Measurements from ENCODE around the gene KLHL3. TPM values are rescaled to one million over a fixed set of nuclear protein-coding genes. Genes with fewer than 3 reads are reported as not detected.

Gene KLHL3
- total and polyA plus RNA-seq, 2 donors (not counting 3 experiments of a cell fraction or from before 2014, with no cell fraction given) = 8.8 to 13.6 TPM

DNA sequence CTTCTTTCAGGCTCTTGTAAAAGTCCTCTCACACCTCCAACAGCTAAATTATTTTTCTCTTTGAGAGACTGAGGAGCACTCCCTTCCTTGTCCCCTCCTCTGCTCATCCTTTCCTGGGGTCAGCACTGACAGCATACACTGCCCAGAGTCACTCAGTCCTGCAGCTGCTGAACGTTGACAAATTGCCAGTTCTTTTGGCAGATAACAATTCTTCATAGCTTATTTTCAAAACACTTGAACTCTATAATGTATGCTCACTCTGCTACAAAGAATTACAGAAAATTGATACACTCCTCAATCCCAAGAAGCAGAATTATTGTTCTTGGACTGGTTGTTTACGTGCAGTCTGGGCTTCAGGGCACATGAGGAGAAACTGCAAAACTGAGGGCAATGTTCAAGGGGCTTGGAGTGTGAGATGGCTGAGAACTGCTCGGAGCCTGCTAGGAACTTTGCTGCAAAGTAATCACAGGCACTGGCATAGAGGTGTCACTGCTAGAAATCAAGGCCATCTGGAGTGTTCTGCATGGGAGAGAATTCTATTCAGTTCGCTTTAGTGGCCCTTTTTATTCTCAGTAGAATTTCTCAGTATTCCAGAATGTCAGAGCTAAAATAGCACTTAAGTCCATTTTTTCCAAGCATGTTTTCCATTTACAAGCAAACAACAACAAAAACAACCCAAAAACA lies 140.4 kb downstream of the KLHL3 start:
- no peak overlapping the region for H3K4me3 ChIP-seq (replicated peaks in 1 of 3; ENCODE audit: insufficient read depth in 1 of 3, low read depth in 1 of 3, low read length in 3 of 3)
- dilution Hi-C loops (cut with MboI; ENCODE audit: extremely low pct_ligation_motif_present, low sequenced_read_pairs) (no loop called here), intact Hi-C loops (cut with micrococcal nuclease) (no loop called here)
- no peak overlapping the region for H2AFZ ChIP-seq (ENCODE audit: low read depth, low read length)
- peaks cover 20 to 46% of the 10 kb centered on the region in 2 experiments for H3K27me3 ChIP-seq (ENCODE audit: control insufficient read depth in 2 of 2, insufficient read depth in 2 of 2, low read length in 2 of 2)
- no peaks in the 10 kb centered on the region for H4K20me1 ChIP-seq (replicated peaks; ENCODE audit: control insufficient read depth, extremely low read depth, insufficient read depth, low read length)
- ChIA-PET CTCF (interaction anchor here (0.8 kb wide), 1 partner anchor 275 kb away, joined by 3 read pairs; no protein-coding TSS in a partner anchor), POLR2A (no interaction called here)
- H3K9me3 ChIP-seq (replicated peaks; ENCODE audit: control insufficient read depth, insufficient read depth, low read length) = no peaks in the 10 kb centered on the region
- DNase-seq (ENCODE audit: low read depth, low spot score) (no peak), FAIRE-seq (no peak)
- no peaks in the 10 kb centered on the region for H3K36me3 ChIP-seq (ENCODE audit: control insufficient read depth in 2 of 2, extremely low read depth in 1 of 2, insufficient read depth in 2 of 2, low read length in 2 of 2)
- BruUV-seq (replicated peaks) = no TSS peak
- H3K9me1 ChIP-seq (replicated peaks; ENCODE audit: control insufficient read depth, extremely low read depth, insufficient read depth, low read length) = no peaks in the 10 kb centered on the region
- H3K9ac ChIP-seq (replicated peaks; ENCODE audit: extremely low read depth, insufficient read depth, low read length) = no peak overlapping the region
- no peak for TF ChIP-seq POLR2A (IDR thresholded peaks at IDR 0.05; ENCODE audit: low read depth, low read length)
- TF ChIP-seq POLR2AphosphoS5 (IDR thresholded peaks at IDR 0.05; ENCODE audit: insufficient read depth, low read depth, low read length) = no peak
- TF ChIP-seq FOS (IDR thresholded peaks at IDR 0.05; ENCODE audit: borderline replicate concordance, insufficient read depth, low read length) = no peak
- TF ChIP-seq GATA2 (IDR thresholded peaks at IDR 0.05; ENCODE audit: insufficient read depth, insufficient read length, low read depth, low read length) = no peak
- no peak for TF ChIP-seq MYC (IDR thresholded peaks at IDR 0.05; ENCODE audit: low read depth, low read length)
- no peak for TF ChIP-seq JUN (IDR thresholded peaks at IDR 0.05; ENCODE audit: borderline replicate concordance, insufficient read depth, insufficient read length, low read depth)
- TF ChIP-seq, protein P1, sequence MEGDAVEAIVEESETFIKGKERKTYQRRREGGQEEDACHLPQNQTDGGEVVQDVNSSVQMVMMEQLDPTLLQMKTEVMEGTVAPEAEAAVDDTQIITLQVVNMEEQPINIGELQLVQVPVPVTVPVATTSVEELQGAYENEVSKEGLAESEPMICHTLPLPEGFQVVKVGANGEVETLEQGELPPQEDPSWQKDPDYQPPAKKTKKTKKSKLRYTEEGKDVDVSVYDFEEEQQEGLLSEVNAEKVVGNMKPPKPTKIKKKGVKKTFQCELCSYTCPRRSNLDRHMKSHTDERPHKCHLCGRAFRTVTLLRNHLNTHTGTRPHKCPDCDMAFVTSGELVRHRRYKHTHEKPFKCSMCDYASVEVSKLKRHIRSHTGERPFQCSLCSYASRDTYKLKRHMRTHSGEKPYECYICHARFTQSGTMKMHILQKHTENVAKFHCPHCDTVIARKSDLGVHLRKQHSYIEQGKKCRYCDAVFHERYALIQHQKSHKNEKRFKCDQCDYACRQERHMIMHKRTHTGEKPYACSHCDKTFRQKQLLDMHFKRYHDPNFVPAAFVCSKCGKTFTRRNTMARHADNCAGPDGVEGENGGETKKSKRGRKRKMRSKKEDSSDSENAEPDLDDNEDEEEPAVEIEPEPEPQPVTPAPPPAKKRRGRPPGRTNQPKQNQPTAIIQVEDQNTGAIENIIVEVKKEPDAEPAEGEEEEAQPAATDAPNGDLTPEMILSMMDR (IDR thresholded peaks at IDR 0.05; ENCODE audit: extremely low read depth in 1 of 2, insufficient read depth in 1 of 2, low read depth in 1 of 2, low read length in 2 of 2) = no peak
- TF ChIP-seq EZH2 (IDR thresholded peaks at IDR 0.05; ENCODE audit: borderline replicate concordance, low read depth, low read length, severe bottlenecking) = no peak
- TF ChIP-seq, protein P2, sequence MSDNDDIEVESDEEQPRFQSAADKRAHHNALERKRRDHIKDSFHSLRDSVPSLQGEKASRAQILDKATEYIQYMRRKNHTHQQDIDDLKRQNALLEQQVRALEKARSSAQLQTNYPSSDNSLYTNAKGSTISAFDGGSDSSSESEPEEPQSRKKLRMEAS (IDR thresholded peaks at IDR 0.05; ENCODE audit: insufficient read depth, insufficient read length) = no peak
- no peak overlapping the region for H3K4me2 ChIP-seq (ENCODE audit: insufficient read depth, low read length)
- H3K27ac ChIP-seq (ENCODE audit: insufficient read depth, low read depth, low read length) = no peak overlapping the region
- H3K79me2 ChIP-seq (ENCODE audit: control insufficient read depth, insufficient read depth, low read length) = no peaks in the 10 kb centered on the region
- H3K4me1 ChIP-seq (ENCODE audit: control insufficient read depth, extremely low read depth, insufficient read depth, low read length) = no peaks in the 10 kb centered on the region

All from endothelial cell of umbilical vein (primary cell).